ENCODE results near the gene IL16.

DNA sequence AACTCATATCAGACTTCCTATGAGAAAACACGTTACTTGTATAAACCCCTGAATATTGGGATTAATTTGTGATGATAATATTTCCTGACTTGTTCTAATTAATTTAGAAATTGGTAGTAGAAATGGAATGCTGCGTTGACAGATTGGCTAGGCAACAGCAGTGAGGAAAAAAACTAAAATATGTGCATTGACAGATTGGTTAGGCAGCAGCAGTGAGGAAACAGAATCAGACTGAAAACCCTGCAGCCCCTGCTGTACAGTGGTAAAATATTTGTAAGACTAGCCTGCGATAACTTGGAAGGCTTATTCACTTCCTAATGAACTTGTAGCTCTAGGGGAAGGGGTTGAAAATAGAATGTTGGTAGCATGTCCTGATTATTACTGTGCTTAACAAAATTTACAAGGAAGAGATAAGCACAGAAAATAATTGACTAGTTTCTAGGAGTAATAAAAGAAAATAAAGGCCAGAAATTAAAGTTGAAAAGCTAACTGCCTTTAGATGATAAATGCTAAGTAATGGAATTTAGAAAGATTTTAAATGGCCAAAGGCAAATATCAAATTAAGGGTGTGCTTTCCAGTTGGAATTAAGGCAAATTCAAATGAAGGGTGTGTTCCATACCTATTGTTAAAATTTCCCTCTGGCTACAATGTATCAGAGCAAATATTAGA is 29.9 kb upstream of the IL16 start:
- TF ChIP-seq EP300 (IDR thresholded peaks at IDR 0.05) (no peak), POLR2A (IDR thresholded peaks at IDR 0.05) (no peak)
- TF ChIP-seq, protein P1, sequence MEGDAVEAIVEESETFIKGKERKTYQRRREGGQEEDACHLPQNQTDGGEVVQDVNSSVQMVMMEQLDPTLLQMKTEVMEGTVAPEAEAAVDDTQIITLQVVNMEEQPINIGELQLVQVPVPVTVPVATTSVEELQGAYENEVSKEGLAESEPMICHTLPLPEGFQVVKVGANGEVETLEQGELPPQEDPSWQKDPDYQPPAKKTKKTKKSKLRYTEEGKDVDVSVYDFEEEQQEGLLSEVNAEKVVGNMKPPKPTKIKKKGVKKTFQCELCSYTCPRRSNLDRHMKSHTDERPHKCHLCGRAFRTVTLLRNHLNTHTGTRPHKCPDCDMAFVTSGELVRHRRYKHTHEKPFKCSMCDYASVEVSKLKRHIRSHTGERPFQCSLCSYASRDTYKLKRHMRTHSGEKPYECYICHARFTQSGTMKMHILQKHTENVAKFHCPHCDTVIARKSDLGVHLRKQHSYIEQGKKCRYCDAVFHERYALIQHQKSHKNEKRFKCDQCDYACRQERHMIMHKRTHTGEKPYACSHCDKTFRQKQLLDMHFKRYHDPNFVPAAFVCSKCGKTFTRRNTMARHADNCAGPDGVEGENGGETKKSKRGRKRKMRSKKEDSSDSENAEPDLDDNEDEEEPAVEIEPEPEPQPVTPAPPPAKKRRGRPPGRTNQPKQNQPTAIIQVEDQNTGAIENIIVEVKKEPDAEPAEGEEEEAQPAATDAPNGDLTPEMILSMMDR (IDR thresholded peaks at IDR 0.05) = no peak
